ENCODE measurements around the gene MEX3D.

The MEX3D gene

GRCh38 chr19:1568320-1569019 lies at the start of gene MEX3D:
TSS of gene MEX3D (minus strand) at chr19:1568325. CDS start at chr19:1568058, 267 bp downstream.
- DNase-seq (ENCODE audit: low read depth), result peak; percentile 61

GRCh38 chr19:1616875-1617274 lies 48.8 kb upstream of the MEX3D start:
- DNase-seq (ENCODE audit: low read depth), result no peak

- DNase-seq (ENCODE audit: low read depth), result peak; percentile 46
These were observed 48.3 kb upstream of the MEX3D start for GRCh38 chr19:1616396-1616795.

- DNase-seq (ENCODE audit: low read depth), result no peak
These were observed 47.1 kb upstream of the MEX3D start for GRCh38 chr19:1615156-1615765.

- no peak for DNase-seq (ENCODE audit: low read depth)
These were observed 45.9 kb upstream of the MEX3D start for GRCh38 chr19:1613808-1614570.

GRCh38 chr19:1613146-1613545 lies 45.0 kb upstream of the MEX3D start:
- DNase-seq (ENCODE audit: low read depth), result no peak

GRCh38 chr19:1612114-1613086 lies 44.3 kb upstream of the MEX3D start:
- DNase-seq (ENCODE audit: low read depth), result no peak

GRCh38 chr19:1611353-1611752 lies 43.2 kb upstream of the MEX3D start:
- no peak for DNase-seq (ENCODE audit: low read depth)

- DNase-seq (ENCODE audit: low read depth), result no peak
These were observed 42.5 kb upstream of the MEX3D start for GRCh38 chr19:1610579-1610978.

- no peak for DNase-seq (ENCODE audit: low read depth)
These were observed 41.8 kb upstream of the MEX3D start for GRCh38 chr19:1609680-1610474.

GRCh38 chr19:1609103-1609396 lies 40.9 kb upstream of the MEX3D start:
- DNase-seq (ENCODE audit: low read depth), result no peak

GRCh38 chr19:1608359-1609102 lies 40.4 kb upstream of the MEX3D start:
- DNase-seq (ENCODE audit: low read depth), result no peak

- DNase-seq (ENCODE audit: low read depth), result no peak
These were observed 38.1 kb upstream of the MEX3D start for GRCh38 chr19:1606138-1606651.

GRCh38 chr19:1605236-1606137 lies 37.4 kb upstream of the MEX3D start, which contains the start of gene UQCR11:
TSS of gene UQCR11 (minus strand) at chr19:1605462. CDS start at chr19:1605409, 53 bp downstream.
- DNase-seq (ENCODE audit: low read depth), result peak; percentile 96

- DNase-seq (ENCODE audit: low read depth), result no peak
These were observed 34.1 kb upstream of the MEX3D start for GRCh38 chr19:1602091-1602707.

- DNase-seq (ENCODE audit: low read depth), result no peak
These were observed 33.5 kb upstream of the MEX3D start for GRCh38 chr19:1601613-1602064.

- no peak for DNase-seq (ENCODE audit: low read depth)
These were observed 31.3 kb upstream of the MEX3D start for GRCh38 chr19:1599460-1599846.

- no peak for DNase-seq (ENCODE audit: low read depth)
These were observed 30.8 kb upstream of the MEX3D start for GRCh38 chr19:1598777-1599459.

Measured in iris pigment epithelial cell (primary cell).